Osteoblast (primary cell): ENCODE results near the gene GRIK2. TPM values are rescaled to one million over a fixed set of nuclear protein-coding genes. Genes with fewer than 3 reads are reported as not detected.

ENCODE experiments used
- DNase-seq: peaks from one replicate; pipeline ENCODE4 v3.0.0; 2011; ENCODE audit warnings: low spot score, mixed read lengths; ENCODE audit not compliant: insufficient read length; ENCODE audit errors: missing footprints
- H2AFZ ChIP-seq: 2 replicates; pipeline ENCODE4 v1.6.0; 2011; ENCODE audit warnings: mild to moderate bottlenecking, low read length
- H3K27ac ChIP-seq: 2 replicates; pipeline ENCODE4 v1.5.1; 2011; ENCODE audit warnings: mild to moderate bottlenecking, low read depth, low read length, moderate library complexity
- H3K27me3 ChIP-seq: 2 replicates; pipeline ENCODE4 v1.6.0; 2012; ENCODE audit warnings: mild to moderate bottlenecking, control low read depth, inconsistent platforms, low read length, moderate library complexity; ENCODE audit not compliant: insufficient read depth
- H3K36me3 ChIP-seq: 2 replicates; pipeline ENCODE4 v1.5.1; 2011; ENCODE audit warnings: mild to moderate bottlenecking, low read length, control low read depth, moderate library complexity; ENCODE audit not compliant: insufficient read depth
- H3K4me1 ChIP-seq: 2 replicates; pipeline ENCODE4 v1.5.1; 2011; ENCODE audit warnings: mild to moderate bottlenecking, low read length, control low read depth, moderate library complexity; ENCODE audit not compliant: insufficient read depth
- H3K4me2 ChIP-seq: 2 replicates; pipeline ENCODE4 v1.6.0; 2011; ENCODE audit warnings: mild to moderate bottlenecking, low read length; ENCODE audit not compliant: insufficient read depth
- H3K4me3 ChIP-seq: fragments of 200-600 bp; sonication (generic); 3 replicates; pipeline ENCODE4 v1.5.1; 2012; ENCODE audit warnings: mild to moderate bottlenecking, low read length, inconsistent platforms; ENCODE audit not compliant: insufficient read depth
- H3K79me2 ChIP-seq: 2 replicates; pipeline ENCODE4 v1.6.0; 2012; ENCODE audit warnings: mild to moderate bottlenecking, low read length, control low read depth, inconsistent platforms; ENCODE audit not compliant: insufficient read depth
- H3K9me3 ChIP-seq: 2 replicates; pipeline ENCODE4 v1.5.1; 2011; ENCODE audit warnings: low read depth, low read length, control low read depth
- H4K20me1 ChIP-seq: 2 replicates; pipeline ENCODE4 v1.6.0; 2012; ENCODE audit warnings: mild to moderate bottlenecking, low read length, control low read depth; ENCODE audit not compliant: insufficient read depth
- total RNA-seq: library from RNA; depleted of rRNA; stranded (reverse); fragments of >200 nt; gene quantifications from 2 replicates; pipeline ENCODE4 v1.2.3, GENCODE V29; 2012
- TF ChIP-seq, protein P1 (sequence below): IDR thresholded peaks from 2 replicates; pipeline ENCODE4 v1.5.1; 2011; ENCODE audit warnings: mild to moderate bottlenecking, low read depth, low read length, moderate library complexity; ENCODE audit errors: extremely low read depth

The GRIK2 gene
- total RNA-seq, 1 donor, result 0.72 TPM

DNA sequence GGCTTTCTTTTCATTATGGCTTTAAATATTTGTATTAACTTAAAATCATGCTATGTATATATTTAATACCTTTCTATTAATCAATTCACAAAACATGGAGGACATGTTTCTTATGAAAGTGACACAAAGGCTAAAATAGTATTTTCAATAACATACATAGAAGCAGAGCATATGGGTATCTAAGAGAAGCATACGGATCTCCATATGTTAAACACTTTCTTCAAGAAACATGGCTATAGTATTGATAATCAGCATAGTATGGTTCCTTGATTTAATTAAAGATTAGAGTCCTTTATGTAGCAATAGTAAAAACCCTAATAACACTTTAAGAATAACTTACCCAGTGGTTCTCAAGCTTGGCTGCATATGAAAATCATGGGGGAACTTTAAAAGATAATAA is 58.5 kb downstream of the GRIK2 start:
- Histone ChIP-seq H3K27ac (no peak overlapping the region), H3K4me1 (no peaks in the 10 kb centered on the region), H3K79me2 (no peaks in the 10 kb centered on the region), H3K27me3 (no peaks in the 10 kb centered on the region), H3K9me3 (no peaks in the 10 kb centered on the region), H3K4me3 (no peak overlapping the region), H4K20me1 (no peaks in the 10 kb centered on the region), H2AFZ (no peak overlapping the region), H3K4me2 (no peak overlapping the region), H3K36me3 (no peaks in the 10 kb centered on the region)
- no peak for DNase-seq
- TF ChIP-seq, protein P1, sequence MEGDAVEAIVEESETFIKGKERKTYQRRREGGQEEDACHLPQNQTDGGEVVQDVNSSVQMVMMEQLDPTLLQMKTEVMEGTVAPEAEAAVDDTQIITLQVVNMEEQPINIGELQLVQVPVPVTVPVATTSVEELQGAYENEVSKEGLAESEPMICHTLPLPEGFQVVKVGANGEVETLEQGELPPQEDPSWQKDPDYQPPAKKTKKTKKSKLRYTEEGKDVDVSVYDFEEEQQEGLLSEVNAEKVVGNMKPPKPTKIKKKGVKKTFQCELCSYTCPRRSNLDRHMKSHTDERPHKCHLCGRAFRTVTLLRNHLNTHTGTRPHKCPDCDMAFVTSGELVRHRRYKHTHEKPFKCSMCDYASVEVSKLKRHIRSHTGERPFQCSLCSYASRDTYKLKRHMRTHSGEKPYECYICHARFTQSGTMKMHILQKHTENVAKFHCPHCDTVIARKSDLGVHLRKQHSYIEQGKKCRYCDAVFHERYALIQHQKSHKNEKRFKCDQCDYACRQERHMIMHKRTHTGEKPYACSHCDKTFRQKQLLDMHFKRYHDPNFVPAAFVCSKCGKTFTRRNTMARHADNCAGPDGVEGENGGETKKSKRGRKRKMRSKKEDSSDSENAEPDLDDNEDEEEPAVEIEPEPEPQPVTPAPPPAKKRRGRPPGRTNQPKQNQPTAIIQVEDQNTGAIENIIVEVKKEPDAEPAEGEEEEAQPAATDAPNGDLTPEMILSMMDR, result no peak

DNA sequence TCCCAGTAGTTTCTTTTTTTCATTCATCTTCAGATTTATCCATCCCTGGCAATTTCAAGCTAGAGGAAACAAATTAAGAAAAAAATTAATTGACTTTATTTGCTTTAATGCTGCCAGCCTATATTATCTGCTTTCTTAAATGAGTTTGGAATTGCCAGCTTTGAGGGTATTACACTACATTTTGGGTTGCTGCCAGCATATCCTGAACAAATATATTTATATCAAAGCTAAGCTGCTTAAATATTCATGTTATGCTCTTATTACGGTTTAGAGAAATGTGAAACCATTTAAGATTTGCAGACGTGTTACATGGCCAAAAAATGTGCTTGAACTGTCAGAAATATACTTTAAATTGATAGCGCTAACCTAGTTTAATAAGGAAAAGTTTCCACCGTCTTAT is 59.7 kb downstream of the GRIK2 start:
- Histone ChIP-seq H3K27ac (no peak overlapping the region), H3K27me3 (no peaks in the 10 kb centered on the region), H2AFZ (no peak overlapping the region), H3K4me1 (no peaks in the 10 kb centered on the region), H3K36me3 (no peaks in the 10 kb centered on the region), H3K4me3 (no peak overlapping the region), H3K79me2 (no peaks in the 10 kb centered on the region), H4K20me1 (no peaks in the 10 kb centered on the region), H3K9me3 (no peaks in the 10 kb centered on the region), H3K4me2 (no peak overlapping the region)
- DNase-seq, result no peak
- TF ChIP-seq, protein P1, result no peak

DNA sequence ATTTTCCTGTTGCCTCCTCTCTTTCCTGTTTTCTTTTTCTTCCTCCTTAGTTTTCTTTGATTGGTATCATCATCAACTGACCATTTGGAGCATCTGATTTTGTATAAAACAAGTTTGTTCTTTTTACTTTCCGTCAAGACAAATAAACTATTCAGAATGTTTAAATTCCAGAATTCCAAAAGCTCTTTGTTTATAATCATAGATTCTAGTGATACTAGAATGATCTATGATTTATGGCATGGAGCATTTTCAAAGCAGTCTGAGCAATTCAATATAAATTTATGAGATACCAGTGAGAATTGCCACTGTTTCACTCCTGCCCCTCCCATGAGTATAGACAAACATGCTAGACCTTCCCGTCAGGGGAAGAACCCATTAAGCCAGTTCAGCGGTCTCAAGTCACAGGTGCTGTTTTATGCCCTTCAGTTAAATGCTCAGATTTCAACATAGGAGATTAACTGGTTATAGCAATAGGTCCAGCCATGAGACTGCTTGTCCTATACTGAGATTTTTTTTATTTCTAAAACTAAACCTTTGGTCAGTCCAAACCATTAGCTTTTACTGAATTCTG is 60.7 kb downstream of the GRIK2 start:
- no peaks in the 10 kb centered on the region for H3K4me1 ChIP-seq
- H3K79me2 ChIP-seq, result no peaks in the 10 kb centered on the region
- H4K20me1 ChIP-seq, result no peaks in the 10 kb centered on the region
- H3K4me2 ChIP-seq, result no peak overlapping the region
- no peak for DNase-seq
- no peak overlapping the region for H3K27ac ChIP-seq
- H3K36me3 ChIP-seq, result no peaks in the 10 kb centered on the region
- H3K9me3 ChIP-seq, result no peaks in the 10 kb centered on the region
- no peak overlapping the region for H3K4me3 ChIP-seq
- H3K27me3 ChIP-seq, result no peaks in the 10 kb centered on the region
- no peak overlapping the region for H2AFZ ChIP-seq
- TF ChIP-seq, protein P1, result no peak

DNA sequence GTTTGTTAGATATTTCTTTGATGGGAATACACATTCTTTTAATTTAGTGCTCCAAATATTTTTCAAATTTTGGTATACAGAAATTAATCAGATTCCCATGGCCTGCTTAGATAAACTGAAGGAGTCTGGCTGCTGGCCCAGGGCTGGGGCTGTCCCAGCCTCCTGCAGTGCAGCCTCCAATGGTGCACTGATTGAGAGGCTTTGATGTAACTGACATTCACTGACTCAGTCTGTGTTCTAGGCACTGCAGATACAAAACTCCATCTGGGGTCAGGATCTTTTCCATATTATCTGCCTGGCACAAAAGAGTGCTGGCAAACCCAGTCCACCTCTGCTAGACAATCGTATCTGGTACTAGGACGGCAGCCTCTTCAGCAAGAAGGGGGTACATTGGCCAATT is 64.8 kb downstream of the GRIK2 start:
- H3K27ac ChIP-seq, result no peak overlapping the region
- no peaks in the 10 kb centered on the region for H3K36me3 ChIP-seq
- H3K4me1 ChIP-seq, result no peaks in the 10 kb centered on the region
- no peaks in the 10 kb centered on the region for H3K79me2 ChIP-seq
- no peak overlapping the region for H3K4me3 ChIP-seq
- no peaks in the 10 kb centered on the region for H3K9me3 ChIP-seq
- no peak overlapping the region for H2AFZ ChIP-seq
- H3K27me3 ChIP-seq, result no peaks in the 10 kb centered on the region
- TF ChIP-seq, protein P1, result no peak
- H4K20me1 ChIP-seq, result no peaks in the 10 kb centered on the region
- H3K4me2 ChIP-seq, result no peak overlapping the region
- peak; percentile 36 for DNase-seq
